K562 (cell line): Measurements from ENCODE around the gene ATF6B. TPM values are rescaled to one million over a fixed set of nuclear protein-coding genes. Genes with fewer than 3 reads are reported as not detected.

Experiments used
- ARID1B ChIP-seq: fragments of 450-650 bp; IDR thresholded peaks from 2 replicates; pipeline ENCODE4 v1.6.1; 2016; ENCODE audit warnings: antibody characterized with exemption, mild to moderate bottlenecking, inconsistent platforms
- DPF2 ChIP-seq: fragments of 450-650 bp; IDR thresholded peaks from 2 replicates; pipeline ENCODE4 v1.6.1; 2016
- MTA2 ChIP-seq: fragments of 450-650 bp; IDR thresholded peaks from 2 replicates; pipeline ENCODE4 v1.6.1; 2016; ENCODE audit warnings: low read depth
- PHF8 ChIP-seq: fragments of 200-600 bp; sonication (generic); IDR thresholded peaks from 2 replicates; pipeline ENCODE4 v1.6.1; 2012; ENCODE audit warnings: mixed run types, mild to moderate bottlenecking, inconsistent platforms, low read length, moderate library complexity, borderline replicate concordance
- SIRT6 ChIP-seq: IDR thresholded peaks from one replicate; pipeline ENCODE4 v1.6.1; 2012; ENCODE audit warnings: low read depth, mild to moderate bottlenecking, control low read depth, inconsistent platforms, low read length, moderate library complexity
- ZC3H11A ChIP-seq: IDR thresholded peaks from 2 replicates; pipeline ENCODE4 v1.6.1; 2012; ENCODE audit warnings: low read depth, low read length, improper control_type of control experiment
- polyA plus RNA-seq, 8 experiments: library from polyadenylated mRNA; depleted of rRNA in 4 of 8; stranded (reverse) in 5 of 8; unstranded in 3 of 8; fragments of >200 nt; fragmentation: Nextera tagmentation in 2 of 8; fragmentation: Illumina TruSeq in 1 of 8; extraction: Ambion mirVana in 2 of 8; extraction: Trizol in 1 of 8; gene quantifications; 2 replicates each; pipeline versions ENCODE4 v1.2.1 to v1.2.3, GENCODE V29; 2011 to 2014; ENCODE audit warnings: inconsistent platforms in 1 of 8, missing spikeins in 1 of 8
- total RNA-seq, 7 experiments: library from RNA; depleted of rRNA in 6 of 7; stranded (reverse); fragments of >200 nt in 6 of 7; fragmentation: Illumina TruSeq in 2 of 7; extraction: Trizol in 2 of 7; gene quantifications; 2 replicates each; pipeline versions ENCODE4 v1.2.1 to v1.2.3, GENCODE V29; 2011 to 2021; ENCODE audit warnings: low replicate concordance in 1 of 7
- TF ChIP-seq, protein P1 (sequence below), 2 experiments: fragments of 450-650 bp; IDR thresholded peaks; 2 replicates each; pipeline ENCODE4 v1.6.1; 2016; ENCODE audit warnings: mild to moderate bottlenecking in 2 of 2, borderline replicate concordance in 1 of 2, low read depth in 1 of 2, moderate library complexity in 1 of 2

ATF6B gene
- total and polyA plus RNA-seq, 9 of the 15 experiments (the other 6 are each of a cell fraction or from before 2014, with no cell fraction given) = 20.7 to 131 (median 31.7) TPM

DNA sequence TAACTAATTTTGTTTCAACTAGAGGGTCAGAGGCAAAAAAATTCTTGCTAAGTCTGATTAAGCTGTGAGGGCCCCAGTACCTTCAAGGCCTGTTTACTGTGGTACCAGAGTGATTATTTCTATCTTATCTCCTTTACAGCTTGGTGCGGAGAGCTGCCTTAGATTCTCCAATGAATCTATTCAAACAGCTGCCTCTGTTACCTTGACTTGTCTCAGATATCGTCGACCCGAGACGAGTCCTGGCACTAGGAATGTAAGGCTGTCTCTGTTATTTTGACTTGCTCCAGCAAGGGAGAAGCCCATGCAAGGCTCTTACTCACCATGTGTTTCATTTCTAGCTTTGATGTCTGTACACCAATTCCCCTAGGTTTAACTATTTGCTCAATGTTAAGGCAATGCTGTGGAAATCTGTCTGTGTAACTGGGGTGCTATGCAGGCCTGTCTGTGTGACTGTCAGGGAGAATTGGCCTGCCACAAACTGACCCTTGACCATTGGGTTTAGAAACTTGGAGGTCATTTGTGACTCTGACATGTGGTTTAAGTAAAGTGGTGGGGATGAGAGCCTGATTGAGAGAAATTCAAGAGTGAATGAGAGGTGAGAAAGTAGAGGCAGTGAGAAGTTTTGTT, 12.5 kb upstream of the ATF6B start (continued):
- TF ChIP-seq, protein P1, sequence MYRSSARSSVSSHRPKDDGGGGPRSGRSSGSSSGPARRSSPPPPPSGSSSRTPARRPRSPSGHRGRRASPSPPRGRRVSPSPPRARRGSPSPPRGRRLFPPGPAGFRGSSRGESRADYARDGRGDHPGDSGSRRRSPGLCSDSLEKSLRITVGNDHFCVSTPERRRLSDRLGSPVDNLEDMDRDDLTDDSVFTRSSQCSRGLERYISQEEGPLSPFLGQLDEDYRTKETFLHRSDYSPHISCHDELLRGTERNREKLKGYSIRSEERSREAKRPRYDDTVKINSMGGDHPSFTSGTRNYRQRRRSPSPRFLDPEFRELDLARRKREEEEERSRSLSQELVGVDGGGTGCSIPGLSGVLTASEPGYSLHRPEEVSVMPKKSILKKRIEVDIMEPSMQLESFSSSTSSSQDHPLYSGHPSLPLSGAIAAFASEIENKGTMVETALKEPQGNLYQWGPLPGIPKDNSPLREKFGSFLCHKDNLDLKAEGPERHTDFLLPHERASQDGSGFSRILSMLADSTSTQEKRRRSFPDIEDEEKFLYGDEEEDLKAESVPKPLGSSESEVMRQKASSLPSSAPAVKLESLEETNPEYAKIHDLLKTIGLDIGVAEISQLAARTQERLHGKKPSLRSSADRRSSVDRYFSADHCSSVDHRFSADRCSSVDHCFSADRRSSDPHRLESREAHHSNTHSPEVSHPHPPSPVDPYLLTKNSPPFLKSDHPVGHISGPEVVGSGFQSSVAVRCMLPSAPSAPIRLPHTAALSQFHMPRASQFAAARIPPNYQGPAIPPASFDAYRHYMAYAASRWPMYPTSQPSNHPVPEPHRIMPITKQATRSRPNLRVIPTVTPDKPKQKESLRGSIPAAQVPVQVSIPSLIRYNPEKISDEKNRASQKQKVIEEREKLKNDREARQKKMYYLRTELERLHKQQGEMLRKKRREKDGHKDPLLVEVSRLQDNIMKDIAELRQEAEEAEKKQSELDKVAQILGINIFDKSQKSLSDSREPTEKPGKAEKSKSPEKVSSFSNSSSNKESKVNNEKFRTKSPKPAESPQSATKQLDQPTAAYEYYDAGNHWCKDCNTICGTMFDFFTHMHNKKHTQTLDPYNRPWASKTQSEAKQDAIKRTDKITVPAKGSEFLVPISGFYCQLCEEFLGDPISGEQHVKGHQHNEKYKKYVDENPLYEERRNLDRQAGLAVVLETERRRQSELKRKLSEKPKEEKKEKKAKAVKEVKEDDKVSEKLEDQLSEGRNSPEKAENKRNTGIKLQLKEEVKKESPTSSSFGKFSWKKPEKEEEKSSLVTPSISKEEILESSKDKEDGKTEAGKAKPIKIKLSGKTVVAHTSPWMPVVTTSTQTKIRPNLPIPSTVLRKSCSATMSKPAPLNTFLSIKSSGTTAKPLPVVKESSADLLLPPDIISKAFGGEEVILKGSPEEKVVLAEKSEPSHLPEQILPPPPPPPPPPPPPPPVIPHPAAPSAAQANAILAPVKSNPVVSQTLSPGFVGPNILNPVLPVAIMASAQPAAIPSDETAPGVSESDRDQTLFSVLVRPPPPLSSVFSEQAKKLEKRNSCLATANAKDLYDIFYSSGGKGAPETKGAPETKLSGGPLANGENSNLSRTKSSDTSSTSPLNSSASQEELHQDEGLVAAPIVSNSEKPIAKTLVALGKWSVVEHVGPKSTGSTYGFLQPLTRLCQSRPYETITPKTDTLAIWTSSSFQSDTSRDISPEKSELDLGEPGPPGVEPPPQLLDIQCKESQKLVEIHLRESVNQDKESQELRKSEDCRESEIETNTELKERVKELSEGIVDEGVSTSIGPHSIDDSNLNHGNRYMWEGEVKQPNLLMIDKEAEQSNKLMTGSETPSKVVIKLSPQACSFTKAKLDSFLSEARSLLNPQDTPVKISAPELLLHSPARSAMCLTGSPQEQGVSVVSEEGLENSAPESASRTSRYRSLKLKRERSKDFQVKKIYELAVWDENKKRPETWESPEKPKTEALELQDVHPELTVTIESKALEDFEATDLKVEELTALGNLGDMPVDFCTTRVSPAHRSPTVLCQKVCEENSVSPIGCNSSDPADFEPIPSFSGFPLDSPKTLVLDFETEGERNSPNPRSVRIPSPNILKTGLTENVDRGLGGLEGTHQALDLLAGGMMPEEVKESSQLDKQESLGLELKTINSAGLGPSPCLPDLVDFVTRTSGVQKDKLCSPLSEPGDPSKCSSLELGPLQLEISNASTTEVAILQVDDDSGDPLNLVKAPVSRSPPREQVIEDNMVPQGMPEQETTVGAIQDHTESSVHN (IDR thresholded peaks at IDR 0.05; ENCODE audit: borderline replicate concordance in 1 of 2, low read depth in 1 of 2) = no peak
- TF ChIP-seq PHF8 (no peak), MTA2 (0 out of 2 replicates have a peak, but pooled peaks have one; percentile 11), SIRT6 (no peak), DPF2 (0 out of 2 replicates have a peak, but pooled peaks have one; percentile 18), ZC3H11A (no peak), ARID1B (peak; percentile 53)
